SK-N-SH (cell line): ENCODE data around the gene JPH3.

Source experiments
- EP300 ChIP-seq, 2 experiments: IDR thresholded peaks; 2 replicates each; pipeline versions ENCODE4 v1.4.0 to v1.6.1; 2012; ENCODE audit warnings: borderline replicate concordance in 1 of 2, low read depth in 1 of 2, low read length in 1 of 2
- POLR2AphosphoS5 ChIP-seq: IDR thresholded peaks from 2 replicates; pipeline ENCODE4 v1.6.1; 2012; ENCODE audit warnings: low read depth, low read length
- TAF1 ChIP-seq: IDR thresholded peaks from 2 replicates; pipeline ENCODE4 v1.6.1; 2012; ENCODE audit warnings: low read depth, mild to moderate bottlenecking, low read length, moderate library complexity, borderline replicate concordance
- YY1 ChIP-seq: IDR thresholded peaks from 2 replicates; pipeline ENCODE4 v1.4.0; 2012; ENCODE audit warnings: low read depth, mild to moderate bottlenecking
- TF ChIP-seq, protein P1 (sequence below): fragments of 200-600 bp; sonication (generic); IDR thresholded peaks from 2 replicates; pipeline ENCODE4 v1.6.1; 2017; ENCODE audit warnings: antibody characterized with exemption, mild to moderate bottlenecking, moderate library complexity
- TF ChIP-seq, protein P2 (sequence below): IDR thresholded peaks from 2 replicates; pipeline ENCODE4 v1.6.1; 2012; ENCODE audit warnings: mild to moderate bottlenecking, low read depth, low read length, moderate library complexity
- TF ChIP-seq, protein P3 (sequence below): fragments of 150-350 bp; IDR thresholded peaks from 2 replicates; pipeline ENCODE4 v1.6.1; 2016; ENCODE audit warnings: mild to moderate bottlenecking, low read depth, low read length

DNA sequence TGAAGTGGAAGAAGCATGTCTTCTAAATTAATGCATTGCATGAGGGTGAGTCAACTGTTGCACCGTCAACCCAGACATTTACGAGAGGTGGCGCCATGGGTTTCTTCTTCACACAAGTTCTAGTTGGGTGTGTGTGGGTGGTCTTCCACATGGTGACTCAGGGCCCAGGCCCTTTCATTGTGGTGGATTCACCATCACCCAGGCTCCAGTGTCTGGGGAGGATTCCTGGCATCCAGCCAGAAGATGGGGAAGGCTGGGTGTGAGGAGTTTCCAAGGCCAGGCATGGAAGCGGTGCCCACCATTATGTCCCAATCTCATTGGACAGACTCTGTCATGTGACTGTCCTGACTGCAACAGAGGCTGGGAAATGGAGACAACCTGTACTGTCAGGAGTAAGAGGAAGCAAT, 21.4 kb upstream of the JPH3 start:
- TF ChIP-seq EP300 (IDR thresholded peaks at IDR 0.05; ENCODE audit: borderline replicate concordance in 1 of 2, low read depth in 1 of 2, low read length in 1 of 2), result no peak
- no peak for TF ChIP-seq YY1
- TF ChIP-seq, protein P1, sequence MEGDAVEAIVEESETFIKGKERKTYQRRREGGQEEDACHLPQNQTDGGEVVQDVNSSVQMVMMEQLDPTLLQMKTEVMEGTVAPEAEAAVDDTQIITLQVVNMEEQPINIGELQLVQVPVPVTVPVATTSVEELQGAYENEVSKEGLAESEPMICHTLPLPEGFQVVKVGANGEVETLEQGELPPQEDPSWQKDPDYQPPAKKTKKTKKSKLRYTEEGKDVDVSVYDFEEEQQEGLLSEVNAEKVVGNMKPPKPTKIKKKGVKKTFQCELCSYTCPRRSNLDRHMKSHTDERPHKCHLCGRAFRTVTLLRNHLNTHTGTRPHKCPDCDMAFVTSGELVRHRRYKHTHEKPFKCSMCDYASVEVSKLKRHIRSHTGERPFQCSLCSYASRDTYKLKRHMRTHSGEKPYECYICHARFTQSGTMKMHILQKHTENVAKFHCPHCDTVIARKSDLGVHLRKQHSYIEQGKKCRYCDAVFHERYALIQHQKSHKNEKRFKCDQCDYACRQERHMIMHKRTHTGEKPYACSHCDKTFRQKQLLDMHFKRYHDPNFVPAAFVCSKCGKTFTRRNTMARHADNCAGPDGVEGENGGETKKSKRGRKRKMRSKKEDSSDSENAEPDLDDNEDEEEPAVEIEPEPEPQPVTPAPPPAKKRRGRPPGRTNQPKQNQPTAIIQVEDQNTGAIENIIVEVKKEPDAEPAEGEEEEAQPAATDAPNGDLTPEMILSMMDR, result no peak
- TF ChIP-seq, protein P2, sequence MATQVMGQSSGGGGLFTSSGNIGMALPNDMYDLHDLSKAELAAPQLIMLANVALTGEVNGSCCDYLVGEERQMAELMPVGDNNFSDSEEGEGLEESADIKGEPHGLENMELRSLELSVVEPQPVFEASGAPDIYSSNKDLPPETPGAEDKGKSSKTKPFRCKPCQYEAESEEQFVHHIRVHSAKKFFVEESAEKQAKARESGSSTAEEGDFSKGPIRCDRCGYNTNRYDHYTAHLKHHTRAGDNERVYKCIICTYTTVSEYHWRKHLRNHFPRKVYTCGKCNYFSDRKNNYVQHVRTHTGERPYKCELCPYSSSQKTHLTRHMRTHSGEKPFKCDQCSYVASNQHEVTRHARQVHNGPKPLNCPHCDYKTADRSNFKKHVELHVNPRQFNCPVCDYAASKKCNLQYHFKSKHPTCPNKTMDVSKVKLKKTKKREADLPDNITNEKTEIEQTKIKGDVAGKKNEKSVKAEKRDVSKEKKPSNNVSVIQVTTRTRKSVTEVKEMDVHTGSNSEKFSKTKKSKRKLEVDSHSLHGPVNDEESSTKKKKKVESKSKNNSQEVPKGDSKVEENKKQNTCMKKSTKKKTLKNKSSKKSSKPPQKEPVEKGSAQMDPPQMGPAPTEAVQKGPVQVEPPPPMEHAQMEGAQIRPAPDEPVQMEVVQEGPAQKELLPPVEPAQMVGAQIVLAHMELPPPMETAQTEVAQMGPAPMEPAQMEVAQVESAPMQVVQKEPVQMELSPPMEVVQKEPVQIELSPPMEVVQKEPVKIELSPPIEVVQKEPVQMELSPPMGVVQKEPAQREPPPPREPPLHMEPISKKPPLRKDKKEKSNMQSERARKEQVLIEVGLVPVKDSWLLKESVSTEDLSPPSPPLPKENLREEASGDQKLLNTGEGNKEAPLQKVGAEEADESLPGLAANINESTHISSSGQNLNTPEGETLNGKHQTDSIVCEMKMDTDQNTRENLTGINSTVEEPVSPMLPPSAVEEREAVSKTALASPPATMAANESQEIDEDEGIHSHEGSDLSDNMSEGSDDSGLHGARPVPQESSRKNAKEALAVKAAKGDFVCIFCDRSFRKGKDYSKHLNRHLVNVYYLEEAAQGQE, result no peak
- TF ChIP-seq TAF1, result no peak
- TF ChIP-seq, protein P3, sequence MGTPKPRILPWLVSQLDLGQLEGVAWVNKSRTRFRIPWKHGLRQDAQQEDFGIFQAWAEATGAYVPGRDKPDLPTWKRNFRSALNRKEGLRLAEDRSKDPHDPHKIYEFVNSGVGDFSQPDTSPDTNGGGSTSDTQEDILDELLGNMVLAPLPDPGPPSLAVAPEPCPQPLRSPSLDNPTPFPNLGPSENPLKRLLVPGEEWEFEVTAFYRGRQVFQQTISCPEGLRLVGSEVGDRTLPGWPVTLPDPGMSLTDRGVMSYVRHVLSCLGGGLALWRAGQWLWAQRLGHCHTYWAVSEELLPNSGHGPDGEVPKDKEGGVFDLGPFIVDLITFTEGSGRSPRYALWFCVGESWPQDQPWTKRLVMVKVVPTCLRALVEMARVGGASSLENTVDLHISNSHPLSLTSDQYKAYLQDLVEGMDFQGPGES, result no peak
- TF ChIP-seq POLR2AphosphoS5, result no peak
